OCI-LY1 (cell line): ENCODE measurements around the gene SLC40A1.

Source experiments
- H2AFZ ChIP-seq: fragments of 200-600 bp; sonication (generic), shearing (Covaris generic); 2 replicates; pipeline ENCODE4 v1.6.0; 2014; ENCODE audit warnings: antibody characterized with exemption, mild to moderate bottlenecking, low read length
- H3F3A ChIP-seq: fragments of 200-600 bp; sonication (generic), shearing (Covaris generic); 2 replicates; pipeline ENCODE4 v1.6.0; 2014; ENCODE audit warnings: mild to moderate bottlenecking, antibody characterized with exemption, low read length, moderate library complexity; ENCODE audit not compliant: insufficient read depth
- H3K27ac ChIP-seq: fragments of 200-600 bp; sonication (generic); 2 replicates; pipeline ENCODE4 v1.5.1; 2014; ENCODE audit warnings: low read length, mixed run types, mild to moderate bottlenecking, low read depth; ENCODE audit not compliant: poor library complexity, severe bottlenecking
- H3K27me3 ChIP-seq: fragments of 200-600 bp; sonication (generic); 2 replicates; pipeline ENCODE4 v1.6.0; 2014; ENCODE audit warnings: antibody characterized with exemption, mild to moderate bottlenecking, low read length, moderate library complexity; ENCODE audit not compliant: insufficient read depth
- H3K36me3 ChIP-seq: fragments of 200-600 bp; sonication (generic); 2 replicates; pipeline ENCODE4 v1.6.1; 2014; ENCODE audit warnings: mild to moderate bottlenecking, antibody characterized with exemption, low read length, moderate library complexity, mixed read lengths; ENCODE audit not compliant: insufficient read depth
- H3K4me1 ChIP-seq: fragments of 200-600 bp; sonication (generic); 2 replicates; pipeline ENCODE4 v1.5.1; 2014; ENCODE audit warnings: mild to moderate bottlenecking, low read length, moderate library complexity; ENCODE audit not compliant: insufficient read depth, severe bottlenecking
- H3K4me2 ChIP-seq: fragments of 200-600 bp; sonication (generic), shearing (Covaris generic); 2 replicates; pipeline ENCODE4 v1.6.1; 2014; ENCODE audit warnings: low read length
- H3K4me3 ChIP-seq: fragments of 200-600 bp; sonication (generic); 2 replicates; pipeline ENCODE4 v1.5.1; 2014; ENCODE audit warnings: low read length, low read depth, mild to moderate bottlenecking, mixed read lengths; ENCODE audit not compliant: poor library complexity, severe bottlenecking
- H3K79me2 ChIP-seq: fragments of 200-600 bp; shearing (Covaris generic); 2 replicates; pipeline ENCODE4 v1.6.1; 2016; ENCODE audit warnings: mixed run types, low read length, mixed read lengths; ENCODE audit not compliant: insufficient read depth
- H3K9ac ChIP-seq: fragments of 200-600 bp; sonication (generic), shearing (Covaris generic); 2 replicates; pipeline ENCODE4 v1.6.1; 2014; ENCODE audit warnings: mild to moderate bottlenecking, low read length, mixed read lengths
- H3K9me2 ChIP-seq: fragments of 200-600 bp; sonication (generic), shearing (Covaris generic); 2 replicates; pipeline ENCODE4 v1.6.1; 2014; ENCODE audit warnings: low read depth, mild to moderate bottlenecking, low read length, mixed read lengths
- H3K9me3 ChIP-seq: fragments of 200-600 bp; shearing (Covaris generic); 2 replicates; pipeline ENCODE4 v1.6.1; 2014; ENCODE audit warnings: low read length, mixed read lengths
- H4K20me1 ChIP-seq: fragments of 200-600 bp; sonication (generic), shearing (Covaris generic); 2 replicates; pipeline ENCODE4 v1.6.0; 2016; ENCODE audit warnings: mild to moderate bottlenecking, low read length; ENCODE audit not compliant: insufficient read depth
- CTCF ChIP-seq: fragments of 200-600 bp; sonication (generic), shearing (Covaris generic); IDR thresholded peaks from 2 replicates; pipeline ENCODE4 v1.5.1; 2017; ENCODE audit warnings: mild to moderate bottlenecking, antibody characterized with exemption, low read length, moderate library complexity, mixed read lengths
- EZH2 ChIP-seq: fragments of 200-600 bp; sonication (generic), shearing (Covaris generic); IDR thresholded peaks from 2 replicates; pipeline ENCODE4 v1.8.0; 2017; ENCODE audit warnings: borderline replicate concordance, mixed run types, mild to moderate bottlenecking, antibody characterized with exemption, low read length, moderate library complexity, mixed read lengths

SLC40A1 gene

GRCh38 chr2:189536830-189537229 is 43.8 kb downstream of the SLC40A1 start:
- no peaks in the 10 kb centered on the region for H3K9me3 ChIP-seq
- H3K79me2 ChIP-seq = no peaks in the 10 kb centered on the region
- no peaks in the 10 kb centered on the region for H3K27me3 ChIP-seq
- H3K4me1 ChIP-seq = no peaks in the 10 kb centered on the region
- H3K4me2 ChIP-seq = no peak overlapping the region
- no peaks in the 10 kb centered on the region for H3F3A ChIP-seq
- H4K20me1 ChIP-seq = no peaks in the 10 kb centered on the region
- no peak overlapping the region for H2AFZ ChIP-seq
- no peak for TF ChIP-seq EZH2
- TF ChIP-seq CTCF = no peak
- no peaks in the 10 kb centered on the region for H3K36me3 ChIP-seq
- H3K9me2 ChIP-seq = no peaks in the 10 kb centered on the region
- no peak overlapping the region for H3K27ac ChIP-seq
- no peak overlapping the region for H3K9ac ChIP-seq
- H3K4me3 ChIP-seq = no peak overlapping the region

- no peak overlapping the region for H3K9ac ChIP-seq
- no peaks in the 10 kb centered on the region for H3K79me2 ChIP-seq
- H2AFZ ChIP-seq = no peak overlapping the region
- no peaks in the 10 kb centered on the region for H3K36me3 ChIP-seq
- H3F3A ChIP-seq = no peaks in the 10 kb centered on the region
- no peak for TF ChIP-seq CTCF
- TF ChIP-seq EZH2 = no peak
- H3K4me2 ChIP-seq = no peak overlapping the region
- no peaks in the 10 kb centered on the region for H3K9me2 ChIP-seq
- H3K27ac ChIP-seq = no peak overlapping the region
- no peaks in the 10 kb centered on the region for H3K9me3 ChIP-seq
- H4K20me1 ChIP-seq = no peaks in the 10 kb centered on the region
- H3K4me3 ChIP-seq = no peak overlapping the region
- H3K4me1 ChIP-seq = no peaks in the 10 kb centered on the region
- no peaks in the 10 kb centered on the region for H3K27me3 ChIP-seq
Observed at GRCh38 chr2:189534854-189535832, 45.4 kb downstream of the SLC40A1 start.

GRCh38 chr2:189533288-189534035 is 47.1 kb downstream of the SLC40A1 start:
- Histone ChIP-seq H4K20me1 (no peaks in the 10 kb centered on the region), H3K9me3 (no peaks in the 10 kb centered on the region), H3F3A (no peaks in the 10 kb centered on the region), H3K27ac (no peak overlapping the region), H3K9ac (no peak overlapping the region), H3K4me2 (no peak overlapping the region), H3K79me2 (no peaks in the 10 kb centered on the region), H2AFZ (no peak overlapping the region), H3K9me2 (no peaks in the 10 kb centered on the region), H3K4me3 (no peak overlapping the region), H3K36me3 (no peaks in the 10 kb centered on the region), H3K4me1 (no peaks in the 10 kb centered on the region), H3K27me3 (no peaks in the 10 kb centered on the region)
- TF ChIP-seq CTCF (no peak), EZH2 (no peak)
